IMR-90 (cell line): ENCODE measurements around the gene COL6A3. TPM values are rescaled to one million over a fixed set of nuclear protein-coding genes. Genes with fewer than 3 reads are reported as not detected.

Source experiments
- ATAC-seq: fragments of 200-7000 bp; cut with Tn5 transposase; 2 replicates; pipeline ENCODE4 v1.9.1; 2020; ENCODE audit warnings: low read depth, mild to moderate bottlenecking, moderate library complexity
- BruUV-seq: library from RNA; stranded (reverse); fragments of 400-500 nt; replicated peaks from 2 replicates; lab custom pipeline; 2021; lab: Mats Ljungman, UMichigan
- CTCF ChIA-PET: fragments of 300-600 bp; formaldehyde crosslinking; extraction: SDS; loops from one replicate; lab custom pipeline; 2021; ENCODE audit warnings: antibody characterized with exemption; lab: Yijun Ruan, JAX
- POLR2A ChIA-PET: fragments of 300-600 bp; sonication (Branson Sonifier 250); formaldehyde crosslinking; loops from one replicate; lab custom pipeline; 2022; ENCODE audit warnings: antibody characterized with exemption; ENCODE audit not compliant: unreplicated experiment; lab: Charles Lee
- DNase-seq: peaks from one replicate; pipeline ENCODE4 v3.0.0; 2013
- H2AFZ ChIP-seq: replicated peaks from 2 replicates; pipeline ENCODE3; 2013; ENCODE audit warnings: low read length, mild to moderate bottlenecking; ENCODE audit not compliant: poor library complexity
- H2AK5ac ChIP-seq: 2 replicates; pipeline ENCODE4 v1.6.1; 2013; ENCODE audit warnings: low read depth, low read length, inconsistent platforms
- H2AK9ac ChIP-seq: replicated peaks from 2 replicates; pipeline ENCODE3; 2013; ENCODE audit warnings: mild to moderate bottlenecking, low read depth, low read length, moderate library complexity; ENCODE audit not compliant: poor library complexity
- H2BK120ac ChIP-seq: 2 replicates; pipeline ENCODE4 v1.6.1; 2013; ENCODE audit warnings: low read depth, low read length, inconsistent platforms
- H2BK15ac ChIP-seq: 3 replicates; pipeline ENCODE4 v1.6.1; 2013; ENCODE audit warnings: low read depth, low read length, inconsistent platforms
- H2BK20ac ChIP-seq: 2 replicates; pipeline ENCODE4 v1.6.1; 2013; ENCODE audit warnings: low read depth, mild to moderate bottlenecking, inconsistent platforms, low read length, moderate library complexity
- H2BK5ac ChIP-seq: 2 replicates; pipeline ENCODE4 v1.6.1; 2013; ENCODE audit warnings: mild to moderate bottlenecking, low read depth, low read length, inconsistent platforms; ENCODE audit not compliant: poor library complexity, severe bottlenecking
- H3K14ac ChIP-seq: replicated peaks from 2 replicates; pipeline ENCODE4 v1.6.1; 2013; ENCODE audit warnings: low read depth, low read length, inconsistent platforms
- H3K18ac ChIP-seq: 2 replicates; pipeline ENCODE4 v1.6.1; 2013; ENCODE audit warnings: low read depth, low read length, control low read depth
- H3K23ac ChIP-seq: 2 replicates; pipeline ENCODE4 v1.6.1; 2013; ENCODE audit warnings: low read depth, low read length, inconsistent platforms
- H3K27ac ChIP-seq: 2 replicates; pipeline ENCODE4 v1.5.1; 2013; ENCODE audit warnings: mild to moderate bottlenecking, control low read depth, low read length; ENCODE audit not compliant: insufficient read depth
- H3K27me3 ChIP-seq: 2 replicates; pipeline ENCODE4 v1.6.1; 2013; ENCODE audit warnings: low read length; ENCODE audit not compliant: control insufficient read depth, insufficient read depth
- H3K36me3 ChIP-seq: 2 replicates; pipeline ENCODE4 v1.6.1; 2013; ENCODE audit warnings: low read length, mixed read lengths; ENCODE audit not compliant: control insufficient read depth, insufficient read depth
- H3K4ac ChIP-seq: 2 replicates; pipeline ENCODE4 v1.6.1; 2013; ENCODE audit warnings: low read depth, low read length, inconsistent platforms
- H3K4me1 ChIP-seq: 2 replicates; pipeline ENCODE4 v1.6.1; 2013; ENCODE audit warnings: low read length, mixed read lengths; ENCODE audit not compliant: control insufficient read depth, insufficient read depth
- H3K4me2 ChIP-seq: 2 replicates; pipeline ENCODE4 v1.6.1; 2013; ENCODE audit warnings: low read depth, mild to moderate bottlenecking, control low read depth, low read length, moderate library complexity
- H3K4me3 ChIP-seq: 2 replicates; pipeline ENCODE4 v1.5.1; 2013; ENCODE audit warnings: low read depth, mild to moderate bottlenecking, control low read depth, low read length, moderate library complexity; ENCODE audit not compliant: insufficient read depth
- H3K56ac ChIP-seq: 2 replicates; pipeline ENCODE4 v1.6.1; 2013; ENCODE audit warnings: low read length, inconsistent platforms; ENCODE audit not compliant: insufficient read depth; ENCODE audit errors: extremely low read depth
- H3K79me1 ChIP-seq, 2 experiments: 2 replicates each; pipeline ENCODE4 v1.6.1; 2013; ENCODE audit warnings: low read length in 2 of 2, inconsistent platforms in 1 of 2, low read depth in 1 of 2
- H3K9ac ChIP-seq: 2 replicates; pipeline ENCODE4 v1.6.1; 2013; ENCODE audit warnings: low read depth, low read length, control low read depth
- H3K9me1 ChIP-seq: 2 replicates; pipeline ENCODE4 v1.6.1; 2013; ENCODE audit warnings: low read length, inconsistent platforms; ENCODE audit not compliant: insufficient read depth
- H3K9me3 ChIP-seq: 2 replicates; pipeline ENCODE4 v1.6.1; 2013; ENCODE audit warnings: low read length; ENCODE audit not compliant: control insufficient read depth, insufficient read depth
- H4K20me1 ChIP-seq: 2 replicates; pipeline ENCODE4 v1.6.1; 2013; ENCODE audit warnings: low read length, inconsistent platforms; ENCODE audit not compliant: insufficient read depth
- H4K5ac ChIP-seq: 2 replicates; pipeline ENCODE4 v1.6.1; 2013; ENCODE audit warnings: mild to moderate bottlenecking, low read depth, low read length, control low read depth
- H4K8ac ChIP-seq, 2 experiments: 2 replicates each; pipeline ENCODE4 v1.6.1; 2013; ENCODE audit warnings: low read depth in 2 of 2, low read length in 2 of 2, control low read depth in 1 of 2, inconsistent platforms in 1 of 2
- H4K91ac ChIP-seq: 2 replicates; pipeline ENCODE4 v1.6.1; 2013; ENCODE audit warnings: low read depth, low read length, inconsistent platforms; ENCODE audit not compliant: insufficient read depth
- BHLHE40 ChIP-seq: fragments of 150-350 bp; IDR thresholded peaks from 2 replicates; pipeline ENCODE4 v1.6.1; 2016; ENCODE audit warnings: mild to moderate bottlenecking, low read depth, low read length
- CEBPB ChIP-seq: IDR thresholded peaks from 2 replicates; pipeline ENCODE4 v1.6.1; 2012; ENCODE audit warnings: low read depth, low read length, improper control_type of control experiment
- CHD1 ChIP-seq: IDR thresholded peaks from 2 replicates; pipeline ENCODE4 v1.6.1; 2012; ENCODE audit warnings: low read depth, low read length, improper control_type of control experiment
- FOS ChIP-seq: fragments of 150-350 bp; IDR thresholded peaks from 2 replicates; pipeline ENCODE4 v1.6.1; 2016; ENCODE audit warnings: low read depth, low read length
- MAFK ChIP-seq: IDR thresholded peaks from 2 replicates; pipeline ENCODE4 v1.6.1; 2012; ENCODE audit warnings: low read depth, low read length, improper control_type of control experiment
- MAZ ChIP-seq: IDR thresholded peaks from 2 replicates; pipeline ENCODE4 v1.6.1; 2012; ENCODE audit warnings: low read depth, mild to moderate bottlenecking, low read length, improper control_type of control experiment, moderate library complexity, borderline replicate concordance
- MXI1 ChIP-seq: IDR thresholded peaks from 2 replicates; pipeline ENCODE4 v1.6.1; 2012; ENCODE audit warnings: low read depth, mild to moderate bottlenecking, low read length, moderate library complexity, borderline replicate concordance
- NFE2L2 ChIP-seq: fragments of 150-350 bp; IDR thresholded peaks from 2 replicates; pipeline ENCODE4 v1.6.1; 2016; ENCODE audit warnings: low read depth, mild to moderate bottlenecking, low read length
- POLR2A ChIP-seq: IDR thresholded peaks from 2 replicates; pipeline ENCODE4 v1.6.1; 2012; ENCODE audit warnings: mild to moderate bottlenecking, low read depth, low read length
- RAD21 ChIP-seq: IDR thresholded peaks from 2 replicates; pipeline ENCODE4 v1.6.1; 2012; ENCODE audit warnings: low read length, improper control_type of control experiment
- RCOR1 ChIP-seq: IDR thresholded peaks from 2 replicates; pipeline ENCODE4 v1.6.1; 2012; ENCODE audit warnings: mild to moderate bottlenecking, low read length, improper control_type of control experiment; ENCODE audit not compliant: insufficient replicate concordance
- RFX5 ChIP-seq: IDR thresholded peaks from 2 replicates; pipeline ENCODE4 v1.8.0; 2012; ENCODE audit warnings: low read depth, mild to moderate bottlenecking, low read length, moderate library complexity
- SMC3 ChIP-seq: fragments of 150-350 bp; IDR thresholded peaks from 2 replicates; pipeline ENCODE4 v1.6.1; 2016; ENCODE audit warnings: low read depth, mild to moderate bottlenecking, antibody characterized with exemption, low read length, moderate library complexity
- WGBS, 2 experiments: methylation state at CpG; one replicate each; pipeline versions ENCODE4 v1.1.5 to v1.1.7; 2013; ENCODE audit warnings: missing lambda C conversion rate in 2 of 2; ENCODE audit not compliant: insufficient read length in 1 of 2; ENCODE audit errors: extremely low coverage in 2 of 2; 5-methylcytosine and 5-hydroxymethylcytosine counted together
- dilution Hi-C: fragments of 300-500 bp; cut with HindIII; formaldehyde crosslinking; loops from one replicate; pipeline ENCODE4 v1.14.3; 2018; ENCODE audit warnings: low sequenced_read_pairs; ENCODE audit not compliant: unreplicated experiment
- in situ Hi-C: fragments of 300-500 bp; cut with MboI; formaldehyde crosslinking; loops from 3 replicates; pipeline ENCODE4 v1.14.3; 2019; ENCODE audit warnings: low sequenced_read_pairs, inconsistent platforms, mixed read lengths
- intact Hi-C: fragments of 100-400 bp; cut with micrococcal nuclease; formaldehyde crosslinking; loops from 2 replicates; pipeline ENCODE4 v1.10.0; 2022
- polyA plus RNA-seq, 3 experiments: library from polyadenylated mRNA; depleted of rRNA; stranded (reverse); fragments of >200 nt; gene quantifications; 2 replicates each; pipeline ENCODE4 v1.2.3, GENCODE V29; 2012; ENCODE audit warnings: low replicate concordance in 1 of 3
- total RNA-seq: library from RNA; depleted of rRNA; stranded (reverse); fragments of >200 nt; gene quantifications from 2 replicates; pipeline ENCODE4 v1.2.3, GENCODE V29; 2012
- TF ChIP-seq, protein P1 (sequence below): fragments of 150-350 bp; IDR thresholded peaks from 2 replicates; pipeline ENCODE4 v1.6.1; 2016; ENCODE audit warnings: low read depth, mild to moderate bottlenecking, low read length, moderate library complexity, borderline replicate concordance
- TF ChIP-seq, protein P2 (sequence below): fragments of 150-350 bp; IDR thresholded peaks from 2 replicates; pipeline ENCODE4 v1.6.1; 2017; ENCODE audit warnings: mild to moderate bottlenecking, antibody characterized with exemption, low read length, low read depth
- TF ChIP-seq, protein P3 (sequence below): conservative IDR thresholded peaks from 2 replicates; pipeline ENCODE4 v1.5.1; 2012; ENCODE audit warnings: mild to moderate bottlenecking, low read depth, low read length, improper control_type of control experiment

The COL6A3 gene
- total and polyA plus RNA-seq, 2 of the 4 experiments (the other 2 are of a cell fraction), result 964 to 1,855 TPM

DNA sequence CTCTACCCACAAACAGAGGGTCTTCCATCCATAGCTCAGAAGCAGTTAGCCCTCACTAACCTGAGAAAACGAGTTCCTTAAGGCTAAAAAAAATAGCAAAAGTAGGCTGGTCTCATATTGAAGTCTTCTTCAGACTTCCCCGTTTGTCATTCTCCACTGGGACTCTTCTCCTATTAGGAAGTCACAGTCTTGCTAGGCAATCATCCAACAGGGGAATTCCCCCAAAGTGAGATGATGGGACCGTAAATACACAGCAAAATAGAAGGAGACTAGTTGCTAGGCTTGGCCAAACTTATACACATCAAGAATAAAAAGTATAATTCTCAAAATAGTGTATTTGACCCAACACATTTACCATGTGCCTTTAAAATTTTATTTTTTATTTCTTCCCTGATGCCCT, 34.3 kb downstream of the COL6A3 start:
- Histone ChIP-seq H3K23ac (no peak overlapping the region), H3K4me1 (peaks cover 8% of the 10 kb centered on the region), H3K56ac (no peak overlapping the region), H3K18ac (peak overlapping the region; percentile 44; the same call in 1 of the 2 replicates), H2AK9ac (no peak overlapping the region), H3K4ac (no peak overlapping the region), H4K8ac (no peak overlapping the region), H4K20me1 (peaks cover 91% of the 10 kb centered on the region), H3K27ac (no peak overlapping the region), H3K9ac (no peak overlapping the region), H3K9me1 (peaks cover 40% of the 10 kb centered on the region), H4K91ac (no peak overlapping the region), H3K4me3 (no peak overlapping the region), H3K4me2 (no peak overlapping the region), H3K27me3 (no peaks in the 10 kb centered on the region), H2BK5ac (peak overlapping the region; percentile 24), H3K79me1 (peaks cover 45 to 84% of the 10 kb centered on the region in 2 experiments), H3K14ac (no peak overlapping the region), H4K5ac (no peak overlapping the region), H2AFZ (no peak overlapping the region), H2AK5ac (no peak overlapping the region), H2BK20ac (no peak overlapping the region), H2BK15ac (no peak overlapping the region), H2BK120ac (no peak overlapping the region), H3K9me3 (no peaks in the 10 kb centered on the region), H3K36me3 (peaks cover 73% of the 10 kb centered on the region)
- TF ChIP-seq CEBPB, result no peak
- no peak for TF ChIP-seq MAZ
- TF ChIP-seq RCOR1, result no peak
- TF ChIP-seq, protein P1, sequence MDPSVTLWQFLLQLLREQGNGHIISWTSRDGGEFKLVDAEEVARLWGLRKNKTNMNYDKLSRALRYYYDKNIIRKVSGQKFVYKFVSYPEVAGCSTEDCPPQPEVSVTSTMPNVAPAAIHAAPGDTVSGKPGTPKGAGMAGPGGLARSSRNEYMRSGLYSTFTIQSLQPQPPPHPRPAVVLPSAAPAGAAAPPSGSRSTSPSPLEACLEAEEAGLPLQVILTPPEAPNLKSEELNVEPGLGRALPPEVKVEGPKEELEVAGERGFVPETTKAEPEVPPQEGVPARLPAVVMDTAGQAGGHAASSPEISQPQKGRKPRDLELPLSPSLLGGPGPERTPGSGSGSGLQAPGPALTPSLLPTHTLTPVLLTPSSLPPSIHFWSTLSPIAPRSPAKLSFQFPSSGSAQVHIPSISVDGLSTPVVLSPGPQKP, result no peak
- no peak for TF ChIP-seq SMC3
- no peak for TF ChIP-seq POLR2A
- TF ChIP-seq FOS, result no peak
- no peak for TF ChIP-seq CHD1
- TF ChIP-seq RFX5, result no peak
- TF ChIP-seq MAFK, result no peak
- TF ChIP-seq MXI1, result no peak
- no peak for TF ChIP-seq RAD21
- TF ChIP-seq, protein P2, sequence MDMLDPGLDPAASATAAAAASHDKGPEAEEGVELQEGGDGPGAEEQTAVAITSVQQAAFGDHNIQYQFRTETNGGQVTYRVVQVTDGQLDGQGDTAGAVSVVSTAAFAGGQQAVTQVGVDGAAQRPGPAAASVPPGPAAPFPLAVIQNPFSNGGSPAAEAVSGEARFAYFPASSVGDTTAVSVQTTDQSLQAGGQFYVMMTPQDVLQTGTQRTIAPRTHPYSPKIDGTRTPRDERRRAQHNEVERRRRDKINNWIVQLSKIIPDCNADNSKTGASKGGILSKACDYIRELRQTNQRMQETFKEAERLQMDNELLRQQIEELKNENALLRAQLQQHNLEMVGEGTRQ, result no peak
- TF ChIP-seq BHLHE40, result no peak
- TF ChIP-seq NFE2L2, result no peak
- TF ChIP-seq, protein P3, sequence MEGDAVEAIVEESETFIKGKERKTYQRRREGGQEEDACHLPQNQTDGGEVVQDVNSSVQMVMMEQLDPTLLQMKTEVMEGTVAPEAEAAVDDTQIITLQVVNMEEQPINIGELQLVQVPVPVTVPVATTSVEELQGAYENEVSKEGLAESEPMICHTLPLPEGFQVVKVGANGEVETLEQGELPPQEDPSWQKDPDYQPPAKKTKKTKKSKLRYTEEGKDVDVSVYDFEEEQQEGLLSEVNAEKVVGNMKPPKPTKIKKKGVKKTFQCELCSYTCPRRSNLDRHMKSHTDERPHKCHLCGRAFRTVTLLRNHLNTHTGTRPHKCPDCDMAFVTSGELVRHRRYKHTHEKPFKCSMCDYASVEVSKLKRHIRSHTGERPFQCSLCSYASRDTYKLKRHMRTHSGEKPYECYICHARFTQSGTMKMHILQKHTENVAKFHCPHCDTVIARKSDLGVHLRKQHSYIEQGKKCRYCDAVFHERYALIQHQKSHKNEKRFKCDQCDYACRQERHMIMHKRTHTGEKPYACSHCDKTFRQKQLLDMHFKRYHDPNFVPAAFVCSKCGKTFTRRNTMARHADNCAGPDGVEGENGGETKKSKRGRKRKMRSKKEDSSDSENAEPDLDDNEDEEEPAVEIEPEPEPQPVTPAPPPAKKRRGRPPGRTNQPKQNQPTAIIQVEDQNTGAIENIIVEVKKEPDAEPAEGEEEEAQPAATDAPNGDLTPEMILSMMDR, result no peak
- WGBS, 2 experiments, result 88% methylated on average over 1 of the region's 3 CpGs; no CpG with 5 or more reads in 1 of the 2 experiments
- ChIA-PET CTCF (no interaction called here), POLR2A (no interaction called here)
- DNase-seq (no peak), ATAC-seq (no peak)
- intact Hi-C loops, result no loop called here
- no TSS peak for BruUV-seq
- in situ Hi-C loops, result no loop called here
- dilution Hi-C loops, result no loop called here
